Amniotic epithelial cell (primary cell): ENCODE data around the gene PEX6.

ENCODE experiments used
- DNase-seq: peaks from one replicate; pipeline ENCODE4 v3.0.0-alpha.2; 2010; ENCODE audit warnings: low read depth

Gene PEX6

GRCh38 chr6:42936398-42936797 lies 42.6 kb downstream of the PEX6 start:
- no peak for DNase-seq

GRCh38 chr6:42935322-42935721 lies 43.7 kb downstream of the PEX6 start:
- no peak for DNase-seq

GRCh38 chr6:42933205-42933604 lies 45.8 kb downstream of the PEX6 start:
- DNase-seq: no peak

- DNase-seq: no peak
Observed at GRCh38 chr6:42932412-42932811, 46.6 kb downstream of the PEX6 start.

- DNase-seq: peak; percentile 81
Observed at GRCh38 chr6:42929821-42930360, 49.1 kb downstream of the PEX6 start.

GRCh38 chr6:42928986-42929820 lies 49.8 kb downstream of the PEX6 start, which contains the start of gene CNPY3:
TSS of gene CNPY3 (plus strand) at chr6:42929480. CDS start at chr6:42929571, 91 bp downstream.
- DNase-seq: peak; percentile 99

- DNase-seq: no peak
Observed at GRCh38 chr6:42925248-42925857, 53.6 kb downstream of the PEX6 start.

GRCh38 chr6:42923666-42924065 lies 55.3 kb downstream of the PEX6 start:
- DNase-seq: peak; percentile 58

GRCh38 chr6:42921801-42922200 lies 57.2 kb downstream of the PEX6 start:
- no peak for DNase-seq

- DNase-seq: no peak
Observed at GRCh38 chr6:42916288-42916687, 62.7 kb downstream of the PEX6 start.

GRCh38 chr6:42915732-42916131 lies 63.2 kb downstream of the PEX6 start, which contains the start of gene PTCRA:
TSS of gene PTCRA (plus strand) at chr6:42916053. CDS start at chr6:42916070, 17 bp downstream.
- DNase-seq: no peak

GRCh38 chr6:42914546-42914945 lies 64.4 kb downstream of the PEX6 start:
- DNase-seq: no peak
